OCI-LY7 (cell line): Measurements from ENCODE around the gene SMOC2.

Source experiments
- EZH2phosphoT487 ChIP-seq: fragments of 200-600 bp; sonication (generic); IDR thresholded peaks from 2 replicates; pipeline ENCODE4 v1.6.1; 2018; ENCODE audit warnings: low read depth, borderline replicate concordance, mild to moderate bottlenecking, mixed run types, antibody characterized with exemption, low read length, moderate library complexity, mixed read lengths
- TF ChIP-seq, protein P1 (sequence below): fragments of 200-600 bp; sonication (generic); conservative IDR thresholded peaks from 2 replicates; pipeline ENCODE4 v1.5.1; 2014; ENCODE audit warnings: mild to moderate bottlenecking, antibody characterized with exemption, low read length, moderate library complexity, mixed read lengths

GRCh38 chr6:168596344-168596743 is 155.4 kb downstream of the SMOC2 start:
- TF ChIP-seq, protein P1, sequence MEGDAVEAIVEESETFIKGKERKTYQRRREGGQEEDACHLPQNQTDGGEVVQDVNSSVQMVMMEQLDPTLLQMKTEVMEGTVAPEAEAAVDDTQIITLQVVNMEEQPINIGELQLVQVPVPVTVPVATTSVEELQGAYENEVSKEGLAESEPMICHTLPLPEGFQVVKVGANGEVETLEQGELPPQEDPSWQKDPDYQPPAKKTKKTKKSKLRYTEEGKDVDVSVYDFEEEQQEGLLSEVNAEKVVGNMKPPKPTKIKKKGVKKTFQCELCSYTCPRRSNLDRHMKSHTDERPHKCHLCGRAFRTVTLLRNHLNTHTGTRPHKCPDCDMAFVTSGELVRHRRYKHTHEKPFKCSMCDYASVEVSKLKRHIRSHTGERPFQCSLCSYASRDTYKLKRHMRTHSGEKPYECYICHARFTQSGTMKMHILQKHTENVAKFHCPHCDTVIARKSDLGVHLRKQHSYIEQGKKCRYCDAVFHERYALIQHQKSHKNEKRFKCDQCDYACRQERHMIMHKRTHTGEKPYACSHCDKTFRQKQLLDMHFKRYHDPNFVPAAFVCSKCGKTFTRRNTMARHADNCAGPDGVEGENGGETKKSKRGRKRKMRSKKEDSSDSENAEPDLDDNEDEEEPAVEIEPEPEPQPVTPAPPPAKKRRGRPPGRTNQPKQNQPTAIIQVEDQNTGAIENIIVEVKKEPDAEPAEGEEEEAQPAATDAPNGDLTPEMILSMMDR: no peak
- TF ChIP-seq EZH2phosphoT487: no peak
